SU-DHL-6 (cell line): ENCODE measurements around the gene EPHB3.

Source experiments
- H2AFZ ChIP-seq: fragments of 200-600 bp; sonication (generic); 2 replicates; pipeline ENCODE4 v1.6.1; 2014; ENCODE audit warnings: low read depth, mild to moderate bottlenecking, moderate library complexity, mixed read lengths, antibody characterized with exemption, low read length; ENCODE audit not compliant: severe bottlenecking
- H3F3A ChIP-seq: fragments of 200-600 bp; shearing (Covaris generic); 2 replicates; pipeline ENCODE4 v1.6.0; 2016; ENCODE audit warnings: antibody characterized with exemption, mild to moderate bottlenecking; ENCODE audit not compliant: insufficient read depth
- H3K27ac ChIP-seq: fragments of 200-600 bp; sonication (generic); 2 replicates; pipeline ENCODE4 v1.5.1; 2016; ENCODE audit warnings: low read depth, mild to moderate bottlenecking, low read length, moderate library complexity, mixed read lengths
- H3K27me3 ChIP-seq: fragments of 200-600 bp; sonication (generic), shearing (Covaris generic); 2 replicates; pipeline ENCODE4 v1.6.0; 2014; ENCODE audit warnings: mild to moderate bottlenecking, low read length
- H3K36me3 ChIP-seq: fragments of 200-600 bp; sonication (generic); 2 replicates; pipeline ENCODE4 v1.6.1; 2014; ENCODE audit warnings: mild to moderate bottlenecking, low read length, mixed read lengths
- H3K4me2 ChIP-seq: fragments of 300-600, 200-600 bp; shearing (Covaris generic), sonication (generic); 2 replicates; pipeline ENCODE4 v1.6.0; 2014; ENCODE audit warnings: low read length, low read depth, mild to moderate bottlenecking; ENCODE audit not compliant: poor library complexity, severe bottlenecking
- H3K4me3 ChIP-seq: fragments of 200-600 bp; sonication (generic); 2 replicates; pipeline ENCODE4 v1.5.1; 2014; ENCODE audit warnings: antibody characterized with exemption, low read length, mild to moderate bottlenecking, mixed read lengths; ENCODE audit not compliant: insufficient read depth, poor library complexity, severe bottlenecking
- H3K79me2 ChIP-seq: fragments of 200-600 bp; sonication (generic); 2 replicates; pipeline ENCODE4 v1.6.1; 2014; ENCODE audit warnings: mild to moderate bottlenecking, low read length, moderate library complexity; ENCODE audit not compliant: insufficient read depth
- H3K9ac ChIP-seq: fragments of 200-600 bp; sonication (generic); 2 replicates; pipeline ENCODE4 v1.7.0; 2014; ENCODE audit warnings: mild to moderate bottlenecking, low read length
- H3K9me2 ChIP-seq: fragments of 200-600 bp; sonication (generic); replicated peaks from 2 replicates; pipeline ENCODE4 v1.6.1; 2014; ENCODE audit warnings: low read length; ENCODE audit not compliant: insufficient read depth
- H3K9me3 ChIP-seq: fragments of 200-600 bp; sonication (generic); 2 replicates; pipeline ENCODE4 v1.6.1; 2014; ENCODE audit warnings: low read length, mixed read lengths; ENCODE audit not compliant: insufficient read depth
- H4K20me1 ChIP-seq: fragments of 200-600 bp; sonication (generic); 2 replicates; pipeline ENCODE4 v1.6.1; 2014; ENCODE audit warnings: low read depth, mild to moderate bottlenecking, antibody characterized with exemption, low read length, moderate library complexity, mixed read lengths
- EZH2phosphoT487 ChIP-seq: fragments of 200-600 bp; sonication (generic), shearing (Covaris generic); conservative IDR thresholded peaks from 2 replicates; pipeline ENCODE4 v1.6.1; 2018; ENCODE audit warnings: mild to moderate bottlenecking, antibody characterized with exemption, low read length, moderate library complexity, mixed read lengths
- TF ChIP-seq, protein P1 (sequence below): fragments of 200-600 bp; sonication (generic); IDR thresholded peaks from one replicate; pipeline ENCODE4 v1.5.1; 2017; ENCODE audit warnings: antibody characterized with exemption, mild to moderate bottlenecking, low read length, moderate library complexity; ENCODE audit not compliant: insufficient read depth, poor library complexity, severe bottlenecking

Gene EPHB3

DNA sequence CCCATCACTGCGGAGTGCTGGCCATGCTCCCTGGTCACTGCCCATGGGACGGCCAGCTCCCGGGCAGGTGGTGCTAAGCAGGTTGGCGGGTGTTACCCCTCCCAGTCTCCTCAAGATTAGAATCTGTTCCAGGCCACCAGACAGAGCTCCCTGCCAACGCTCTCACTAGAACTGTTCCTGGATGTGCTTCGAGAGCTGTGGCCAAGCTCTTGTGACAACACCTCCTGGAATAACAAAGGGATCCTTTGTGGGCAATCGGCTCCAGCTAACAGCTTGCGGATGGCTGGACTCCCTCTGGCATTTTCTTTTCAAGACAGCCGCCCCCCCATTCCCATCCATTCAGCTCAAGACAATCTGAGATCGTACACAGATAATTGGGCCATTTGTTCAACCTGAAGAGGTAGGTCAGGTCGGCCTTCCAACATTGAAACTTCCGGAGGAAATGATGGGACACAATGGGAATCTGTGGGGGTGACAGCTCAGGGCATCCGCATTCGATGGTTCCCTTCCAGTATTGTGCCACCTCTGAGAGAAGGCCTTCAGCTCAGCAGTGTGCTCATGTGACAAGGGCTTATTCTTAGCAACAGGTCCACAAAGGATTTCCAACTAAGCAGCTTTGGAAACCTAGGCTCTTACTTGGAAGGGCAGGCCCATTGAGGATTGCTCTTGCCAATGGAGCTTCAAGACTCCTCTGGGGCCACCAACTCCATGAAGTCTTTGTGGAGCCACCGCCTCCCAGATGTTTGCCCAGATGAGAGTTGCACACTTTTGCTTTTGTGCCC, 11.6 kb upstream of the EPHB3 start:
- Histone ChIP-seq H3K4me2 (no peak overlapping the region), H3K4me3 (no peak overlapping the region), H2AFZ (no peak overlapping the region), H3K27ac (no peak overlapping the region), H3K9ac (no peak overlapping the region), H3K27me3 (no peaks in the 10 kb centered on the region), H3K9me3 (no peaks in the 10 kb centered on the region), H3K36me3 (no peaks in the 10 kb centered on the region), H3F3A (no peaks in the 10 kb centered on the region), H3K79me2 (no peaks in the 10 kb centered on the region), H3K9me2 (no peaks in the 10 kb centered on the region), H4K20me1 (no peaks in the 10 kb centered on the region)
- TF ChIP-seq EZH2phosphoT487, result no peak
- TF ChIP-seq, protein P1, sequence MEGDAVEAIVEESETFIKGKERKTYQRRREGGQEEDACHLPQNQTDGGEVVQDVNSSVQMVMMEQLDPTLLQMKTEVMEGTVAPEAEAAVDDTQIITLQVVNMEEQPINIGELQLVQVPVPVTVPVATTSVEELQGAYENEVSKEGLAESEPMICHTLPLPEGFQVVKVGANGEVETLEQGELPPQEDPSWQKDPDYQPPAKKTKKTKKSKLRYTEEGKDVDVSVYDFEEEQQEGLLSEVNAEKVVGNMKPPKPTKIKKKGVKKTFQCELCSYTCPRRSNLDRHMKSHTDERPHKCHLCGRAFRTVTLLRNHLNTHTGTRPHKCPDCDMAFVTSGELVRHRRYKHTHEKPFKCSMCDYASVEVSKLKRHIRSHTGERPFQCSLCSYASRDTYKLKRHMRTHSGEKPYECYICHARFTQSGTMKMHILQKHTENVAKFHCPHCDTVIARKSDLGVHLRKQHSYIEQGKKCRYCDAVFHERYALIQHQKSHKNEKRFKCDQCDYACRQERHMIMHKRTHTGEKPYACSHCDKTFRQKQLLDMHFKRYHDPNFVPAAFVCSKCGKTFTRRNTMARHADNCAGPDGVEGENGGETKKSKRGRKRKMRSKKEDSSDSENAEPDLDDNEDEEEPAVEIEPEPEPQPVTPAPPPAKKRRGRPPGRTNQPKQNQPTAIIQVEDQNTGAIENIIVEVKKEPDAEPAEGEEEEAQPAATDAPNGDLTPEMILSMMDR, result no peak

DNA sequence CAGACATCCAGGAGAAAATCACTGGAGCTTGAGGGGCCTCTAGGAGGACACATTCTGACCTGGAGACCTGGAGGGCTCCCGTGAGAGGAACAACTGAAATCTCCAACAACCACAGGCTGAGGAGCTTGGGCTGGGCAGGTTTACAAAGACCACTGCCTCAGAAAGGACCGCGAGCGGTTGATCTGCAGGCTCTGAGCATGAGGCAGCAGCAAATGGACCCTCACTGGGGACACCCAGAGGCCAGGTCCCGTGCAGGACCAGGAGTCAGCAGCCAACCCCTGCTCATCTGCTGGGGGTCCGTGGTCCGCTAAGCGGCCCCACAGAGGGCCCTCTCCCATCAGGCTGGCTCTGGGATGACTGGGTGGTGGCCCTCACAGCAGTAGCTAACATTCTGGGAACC, 10.5 kb upstream of the EPHB3 start:
- Histone ChIP-seq H4K20me1 (no peaks in the 10 kb centered on the region), H2AFZ (no peak overlapping the region), H3K4me2 (no peak overlapping the region), H3K36me3 (no peaks in the 10 kb centered on the region), H3K27ac (no peak overlapping the region), H3K27me3 (no peaks in the 10 kb centered on the region), H3K79me2 (no peaks in the 10 kb centered on the region), H3K9me2 (no peaks in the 10 kb centered on the region), H3K4me3 (no peak overlapping the region), H3K9me3 (no peaks in the 10 kb centered on the region), H3F3A (no peaks in the 10 kb centered on the region), H3K9ac (no peak overlapping the region)
- TF ChIP-seq, protein P1, result no peak
- no peak for TF ChIP-seq EZH2phosphoT487

DNA sequence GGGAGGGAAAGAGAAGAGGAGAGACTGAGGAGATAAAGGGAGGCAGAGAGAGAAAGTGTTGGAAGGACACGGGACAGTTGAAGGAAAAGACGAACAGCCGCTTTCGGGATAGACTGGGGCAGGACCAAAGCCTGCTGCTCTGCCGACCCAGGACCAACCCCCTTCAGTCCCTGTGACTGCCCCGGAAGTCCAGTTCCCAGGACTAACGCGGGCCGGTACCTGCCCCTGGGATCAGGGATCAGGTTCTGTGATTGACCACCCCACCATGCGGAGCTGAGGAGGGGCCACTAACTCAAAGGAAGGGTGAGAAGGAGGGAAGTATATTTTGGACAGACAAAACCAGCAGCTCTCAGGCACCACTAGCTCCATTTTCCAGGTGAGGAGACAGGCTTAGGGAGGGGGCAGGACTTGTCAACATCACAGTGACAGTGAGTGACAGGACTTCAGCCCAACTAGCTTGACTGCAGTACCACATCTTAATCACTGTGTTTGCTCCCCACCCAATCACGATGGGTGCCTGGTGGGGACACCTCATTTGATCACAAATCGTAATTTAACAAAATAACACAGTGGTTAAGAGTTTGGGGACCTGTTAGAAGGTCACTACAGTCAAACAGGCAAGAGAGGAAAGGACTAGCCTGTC, 9.8 kb upstream of the EPHB3 start:
- TF ChIP-seq, protein P1, result no peak
- TF ChIP-seq EZH2phosphoT487, result no peak
- H3K36me3 ChIP-seq, result no peaks in the 10 kb centered on the region
- H3K27me3 ChIP-seq, result no peaks in the 10 kb centered on the region
- H3K4me3 ChIP-seq, result no peak overlapping the region
- no peak overlapping the region for H3K4me2 ChIP-seq
- H3K79me2 ChIP-seq, result no peaks in the 10 kb centered on the region
- no peak overlapping the region for H3K27ac ChIP-seq
- no peaks in the 10 kb centered on the region for H3F3A ChIP-seq
- H3K9ac ChIP-seq, result no peak overlapping the region
- no peak overlapping the region for H2AFZ ChIP-seq
- H4K20me1 ChIP-seq, result no peaks in the 10 kb centered on the region
- no peaks in the 10 kb centered on the region for H3K9me3 ChIP-seq
- H3K9me2 ChIP-seq, result no peaks in the 10 kb centered on the region
